Pericardium fibroblast (primary cell): Measurements from ENCODE around the gene PISD. TPM values are rescaled to one million over a fixed set of nuclear protein-coding genes. Genes with fewer than 3 reads are reported as not detected.

Experiments
- total RNA-seq: library from RNA; depleted of rRNA; stranded (reverse); fragments of >200 nt; gene quantifications from 2 replicates; pipeline ENCODE4 v1.2.3, GENCODE V29; 2015

The PISD gene
- 50.2 and 66.9 TPM in 2 replicates for total RNA-seq

GRCh38 chr22:31661851-31662667, at the start of gene PISD:
TSS of gene PISD (minus strand) at chr22:31662215. CDS start at chr22:31662208, 7 bp downstream.

Other genes with a start within 250 kb of the PISD start
- 7.9 and 15.9 TPM in 2 replicates for gene EIF4ENIF1, start 172.4 kb downstream of the PISD start, total RNA-seq
- gene SFI1, start 165.7 kb downstream of the PISD start, total RNA-seq = 5.3 and 8.6 TPM in 2 replicates
- 6.7 and 15.7 TPM in 2 replicates for gene PRR14L, start 87.9 kb upstream of the PISD start, total RNA-seq
- 2.8 and 8.1 TPM in 2 replicates for gene DEPDC5, start 91.8 kb upstream of the PISD start, total RNA-seq